Dermis microvascular lymphatic vessel endothelial cell (primary cell): ENCODE results near the gene TTC19. TPM values are rescaled to one million over a fixed set of nuclear protein-coding genes. Genes with fewer than 3 reads are reported as not detected.

ENCODE experiments used
- total RNA-seq: library from RNA; depleted of rRNA; stranded (reverse); fragments of >200 nt; gene quantifications from 2 replicates; pipeline ENCODE4 v1.2.1, GENCODE V29; 2014

TTC19 gene
- total RNA-seq, 1 donor from 2014 or later: 35.9 TPM

Other genes starting within 250 kb of the TTC19 start
- 6.4 and 7.5 TPM in 2 replicates for gene ADORA2B, start 54.7 kb upstream of the TTC19 start, total RNA-seq
- gene ZSWIM7, start 120 bp upstream of the TTC19 start, total RNA-seq: 14.9 and 32.6 TPM in 2 replicates
- gene NCOR1, start 215.7 kb downstream of the TTC19 start, total RNA-seq: 67.4 and 85.3 TPM in 2 replicates
- 8.9 and 11.8 TPM in 2 replicates for gene PIGL, start 217.4 kb downstream of the TTC19 start, total RNA-seq